Measurements from ENCODE around the gene FANCE. TPM values are rescaled to one million over a fixed set of nuclear protein-coding genes. Genes with fewer than 3 reads are reported as not detected.

FANCE gene
- polyA plus RNA-seq, 3 donors, result 1.8 to 3.0 (median 2.9) TPM

DNA sequence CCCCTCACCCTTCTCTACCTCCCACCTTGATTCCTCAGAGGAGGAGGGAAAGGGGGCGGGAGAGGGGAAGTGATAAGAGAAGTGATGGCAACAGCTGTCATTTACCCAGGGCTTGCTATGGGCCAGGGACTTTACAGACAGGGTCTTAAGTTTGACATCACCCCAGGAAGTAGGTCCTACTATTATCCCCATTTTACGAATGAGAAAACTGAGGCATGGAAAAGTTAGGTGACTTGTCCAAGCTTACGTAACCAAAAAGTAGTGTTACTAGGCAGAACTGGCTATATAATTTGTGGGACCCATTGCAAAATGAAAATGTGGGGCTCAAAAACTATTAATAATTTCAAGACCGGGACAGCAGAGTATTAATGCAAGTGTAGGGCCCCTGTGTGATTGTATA is 10.5 kb upstream of the FANCE start:
- 90% methylated on average over 2 of the region's 4 CpGs for WGBS (ENCODE audit: insufficient coverage)
- no peak overlapping the region for H3K4me3 Mint-ChIP-seq
- peaks cover 6 to 17% (median 13%) of the 10 kb centered on the region in 3 donors for H3K27me3 Mint-ChIP-seq (ENCODE audit: low read depth in 3 of 3)
- H3K36me3 Mint-ChIP-seq, result no peaks in the 10 kb centered on the region
- no peaks in the 10 kb centered on the region for H3K4me1 ChIP-seq (ENCODE audit: control insufficient read depth in 1 of 2, insufficient read depth in 2 of 2, low read length in 2 of 2)
- no peak overlapping the region for H3K27ac Mint-ChIP-seq
- H3K27ac ChIP-seq (ENCODE audit: low read depth in 1 of 2, low read length in 2 of 2), result no peak overlapping the region
- no peak overlapping the region for H3K4me3 ChIP-seq (replicated peaks in 1 of 3; ENCODE audit: low read depth in 2 of 3, low read length in 3 of 3)
- H3K79me2 ChIP-seq (ENCODE audit: insufficient read depth, low read length), result no peaks in the 10 kb centered on the region
- H3K36me3 ChIP-seq (replicated peaks in 1 of 2; ENCODE audit: control insufficient read depth in 1 of 2, insufficient read depth in 2 of 2, low read length in 2 of 2), result no peaks in the 10 kb centered on the region
- H3K9ac ChIP-seq (ENCODE audit: insufficient read depth, low read length, poor library complexity, severe bottlenecking), result no peak overlapping the region
- H4K20me1 ChIP-seq (ENCODE audit: insufficient read depth, low read length), result no peaks in the 10 kb centered on the region
- peaks cover 3% of the 10 kb centered on the region for H3K4me1 Mint-ChIP-seq
- intact Hi-C loops (cut with micrococcal nuclease), result no loop called here
- no peaks in the 10 kb centered on the region for H3K27me3 ChIP-seq (ENCODE audit: control insufficient read depth in 2 of 2, insufficient read depth in 2 of 2, low read length in 2 of 2)
- DNase-seq, result no peak
- H2AFZ ChIP-seq (ENCODE audit: insufficient read depth, low read depth, low read length, poor library complexity, severe bottlenecking), result no peak overlapping the region
- no peaks in the 10 kb centered on the region for H3K9me3 Mint-ChIP-seq
- TF ChIP-seq, protein P1, sequence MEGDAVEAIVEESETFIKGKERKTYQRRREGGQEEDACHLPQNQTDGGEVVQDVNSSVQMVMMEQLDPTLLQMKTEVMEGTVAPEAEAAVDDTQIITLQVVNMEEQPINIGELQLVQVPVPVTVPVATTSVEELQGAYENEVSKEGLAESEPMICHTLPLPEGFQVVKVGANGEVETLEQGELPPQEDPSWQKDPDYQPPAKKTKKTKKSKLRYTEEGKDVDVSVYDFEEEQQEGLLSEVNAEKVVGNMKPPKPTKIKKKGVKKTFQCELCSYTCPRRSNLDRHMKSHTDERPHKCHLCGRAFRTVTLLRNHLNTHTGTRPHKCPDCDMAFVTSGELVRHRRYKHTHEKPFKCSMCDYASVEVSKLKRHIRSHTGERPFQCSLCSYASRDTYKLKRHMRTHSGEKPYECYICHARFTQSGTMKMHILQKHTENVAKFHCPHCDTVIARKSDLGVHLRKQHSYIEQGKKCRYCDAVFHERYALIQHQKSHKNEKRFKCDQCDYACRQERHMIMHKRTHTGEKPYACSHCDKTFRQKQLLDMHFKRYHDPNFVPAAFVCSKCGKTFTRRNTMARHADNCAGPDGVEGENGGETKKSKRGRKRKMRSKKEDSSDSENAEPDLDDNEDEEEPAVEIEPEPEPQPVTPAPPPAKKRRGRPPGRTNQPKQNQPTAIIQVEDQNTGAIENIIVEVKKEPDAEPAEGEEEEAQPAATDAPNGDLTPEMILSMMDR (IDR thresholded peaks at IDR 0.05), result no peak
- H3K4me2 ChIP-seq (replicated peaks; ENCODE audit: extremely low read depth, low read length, poor library complexity, severe bottlenecking), result no peak overlapping the region
- H3K9me3 ChIP-seq (replicated peaks in 1 of 2; ENCODE audit: control insufficient read depth in 1 of 2, insufficient read depth in 1 of 2, low read length in 2 of 2), result no peaks in the 10 kb centered on the region

DNA sequence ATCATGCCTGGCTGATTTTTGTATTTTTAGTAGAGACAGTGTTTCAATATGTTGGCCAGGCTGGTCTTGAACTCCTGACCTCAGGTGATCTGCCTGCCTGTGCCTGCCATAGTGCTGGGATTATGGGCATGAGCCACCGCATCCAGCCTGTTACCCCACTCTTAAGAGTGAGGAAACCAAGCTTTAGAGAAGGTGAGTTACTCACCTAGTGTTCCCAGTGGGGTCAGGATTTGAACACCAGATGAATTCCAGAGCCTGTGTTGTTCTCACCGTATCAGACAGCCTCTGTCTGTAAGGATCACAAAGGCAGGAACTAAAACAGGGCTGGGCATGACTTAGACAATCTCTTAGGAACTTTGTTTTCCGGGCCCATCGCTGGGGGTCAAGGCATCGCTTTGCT is 9.4 kb upstream of the FANCE start:
- TF ChIP-seq, protein P1 (IDR thresholded peaks at IDR 0.05), result no peak
- H3K4me1 Mint-ChIP-seq, result peaks cover 5% of the 10 kb centered on the region
- no peak overlapping the region for H3K4me3 ChIP-seq (replicated peaks in 1 of 3; ENCODE audit: low read depth in 2 of 3, low read length in 3 of 3)
- H3K4me1 ChIP-seq (ENCODE audit: control insufficient read depth in 1 of 2, insufficient read depth in 2 of 2, low read length in 2 of 2), result no peaks in the 10 kb centered on the region
- no peak overlapping the region for H3K4me3 Mint-ChIP-seq
- H3K27ac ChIP-seq (ENCODE audit: low read depth in 1 of 2, low read length in 2 of 2), result no peak overlapping the region
- H3K36me3 ChIP-seq (replicated peaks in 1 of 2; ENCODE audit: control insufficient read depth in 1 of 2, insufficient read depth in 2 of 2, low read length in 2 of 2), result no peaks in the 10 kb centered on the region
- H3K9me3 Mint-ChIP-seq, result no peaks in the 10 kb centered on the region
- WGBS (ENCODE audit: insufficient coverage), result 92% methylated on average over 4 of the region's 5 CpGs
- H4K20me1 ChIP-seq (ENCODE audit: insufficient read depth, low read length), result no peaks in the 10 kb centered on the region
- no peak overlapping the region for H3K27ac Mint-ChIP-seq
- no peaks in the 10 kb centered on the region for H3K9me3 ChIP-seq (replicated peaks in 1 of 2; ENCODE audit: control insufficient read depth in 1 of 2, insufficient read depth in 1 of 2, low read length in 2 of 2)
- DNase-seq, result no peak
- no peak overlapping the region for H3K4me2 ChIP-seq (replicated peaks; ENCODE audit: extremely low read depth, low read length, poor library complexity, severe bottlenecking)
- intact Hi-C loops (cut with micrococcal nuclease), result no loop called here
- no peak overlapping the region for H2AFZ ChIP-seq (ENCODE audit: insufficient read depth, low read depth, low read length, poor library complexity, severe bottlenecking)
- H3K36me3 Mint-ChIP-seq, result no peaks in the 10 kb centered on the region
- H3K27me3 Mint-ChIP-seq (ENCODE audit: low read depth in 3 of 3), result peaks cover 3 to 17% (median 15%) of the 10 kb centered on the region in 3 donors
- no peaks in the 10 kb centered on the region for H3K27me3 ChIP-seq (ENCODE audit: control insufficient read depth in 2 of 2, insufficient read depth in 2 of 2, low read length in 2 of 2)
- no peaks in the 10 kb centered on the region for H3K79me2 ChIP-seq (ENCODE audit: insufficient read depth, low read length)
- no peak overlapping the region for H3K9ac ChIP-seq (ENCODE audit: insufficient read depth, low read length, poor library complexity, severe bottlenecking)

Measured in CD14-positive monocyte (primary cell).